A549 (cell line): ENCODE measurements around the gene C9orf152.

Experiments
- CHD2 ChIP-seq: fragments of 150-350 bp; IDR thresholded peaks from 2 replicates; pipeline ENCODE4 v1.6.1; 2014; ENCODE audit warnings: low read length; ENCODE audit not compliant: partially characterized antibody
- CTCF ChIP-seq: fragments of >200 bp; sonication (Bioruptor Twin); formaldehyde crosslinking; IDR thresholded peaks from 3 replicates; pipeline ENCODE4 v1.5.1; 2016
- ELK1 ChIP-seq: fragments of 150-350 bp; IDR thresholded peaks from 2 replicates; pipeline ENCODE4 v1.6.1; 2014; ENCODE audit warnings: low read depth, mild to moderate bottlenecking, low read length
- ESRRA ChIP-seq: fragments of 150-350 bp; IDR thresholded peaks from 2 replicates; pipeline ENCODE4 v1.6.1; 2014; ENCODE audit warnings: mild to moderate bottlenecking, low read length, borderline replicate concordance
- MYC ChIP-seq: IDR thresholded peaks from 2 replicates; pipeline ENCODE4 v1.6.1; 2012; ENCODE audit warnings: mild to moderate bottlenecking, inconsistent platforms, low read length, improper control_type of control experiment, borderline replicate concordance
- NR3C1 ChIP-seq: fragments of >200 bp; sonication (Bioruptor Twin); formaldehyde crosslinking; IDR thresholded peaks from 3 replicates; pipeline ENCODE4 v1.6.1; 2017
- POLR2A ChIP-seq: IDR thresholded peaks from 2 replicates; pipeline ENCODE4 v1.6.1; 2012; ENCODE audit warnings: mild to moderate bottlenecking, low read length
- SMC3 ChIP-seq: fragments of >200 bp; sonication (Bioruptor Twin); formaldehyde crosslinking; IDR thresholded peaks from 3 replicates; pipeline ENCODE4 v1.6.1; 2018; ENCODE audit warnings: inconsistent platforms
- USF2 ChIP-seq: fragments of 450-650 bp; IDR thresholded peaks from 2 replicates; pipeline ENCODE4 v1.6.1; 2014; ENCODE audit warnings: antibody characterized with exemption
- ZSCAN20 ChIP-seq: fragments of 250-450 bp; sonication (Bioruptor Pico); IDR thresholded peaks from 2 replicates; pipeline ENCODE4 v1.8.0; 2022; ENCODE audit warnings: mild to moderate bottlenecking, moderate library complexity

- TF ChIP-seq NR3C1 (no peak), ELK1 (no peak), CTCF (no peak), MYC (no peak), ESRRA (no peak), CHD2 (no peak), ZSCAN20 (CRISPR knock-in tag) (no peak), POLR2A (no peak), SMC3 (no peak), USF2 (no peak)
Observed at GRCh38 chr9:110199643-110200042, 8.3 kb downstream of the C9orf152 start.
